DMS79 (cell line): ENCODE results near the gene RGS18.
"Not testable (repeated sequence)": the region's sequence is repeated elsewhere in the genome, so short reads cannot be mapped to it uniquely, and the experiment has no call there.

Source experiments
- DNase-seq: peaks from one replicate; lab custom pipeline; 2025; lab: John Stamatoyannopoulos, UW

The RGS18 gene, protein sequence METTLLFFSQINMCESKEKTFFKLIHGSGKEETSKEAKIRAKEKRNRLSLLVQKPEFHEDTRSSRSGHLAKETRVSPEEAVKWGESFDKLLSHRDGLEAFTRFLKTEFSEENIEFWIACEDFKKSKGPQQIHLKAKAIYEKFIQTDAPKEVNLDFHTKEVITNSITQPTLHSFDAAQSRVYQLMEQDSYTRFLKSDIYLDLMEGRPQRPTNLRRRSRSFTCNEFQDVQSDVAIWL

DNA sequence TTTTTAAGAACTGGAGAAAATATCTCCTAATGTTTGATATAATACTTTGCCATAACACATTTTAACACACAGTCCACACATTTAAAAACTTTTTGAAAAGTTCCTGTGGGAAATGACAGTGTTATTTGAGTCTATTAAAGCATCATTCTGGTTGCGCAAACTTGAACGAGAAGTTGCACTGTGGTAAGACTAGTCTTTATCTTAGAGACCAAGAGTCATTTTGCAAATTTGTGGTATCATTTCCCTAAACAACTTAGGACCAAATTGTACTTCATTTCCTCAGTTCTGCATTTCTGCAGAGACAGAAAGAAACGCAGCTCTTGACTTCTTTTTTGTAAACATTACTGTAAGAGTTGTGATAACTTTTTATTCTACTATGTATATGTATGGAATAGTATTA is at the start of gene RGS18:
TSS of gene RGS18 (plus strand) at position 282 of the 400 bp plus-strand sequence. CDS start 176 bp downstream, outside the sequence.
- no peak for DNase-seq

DNA sequence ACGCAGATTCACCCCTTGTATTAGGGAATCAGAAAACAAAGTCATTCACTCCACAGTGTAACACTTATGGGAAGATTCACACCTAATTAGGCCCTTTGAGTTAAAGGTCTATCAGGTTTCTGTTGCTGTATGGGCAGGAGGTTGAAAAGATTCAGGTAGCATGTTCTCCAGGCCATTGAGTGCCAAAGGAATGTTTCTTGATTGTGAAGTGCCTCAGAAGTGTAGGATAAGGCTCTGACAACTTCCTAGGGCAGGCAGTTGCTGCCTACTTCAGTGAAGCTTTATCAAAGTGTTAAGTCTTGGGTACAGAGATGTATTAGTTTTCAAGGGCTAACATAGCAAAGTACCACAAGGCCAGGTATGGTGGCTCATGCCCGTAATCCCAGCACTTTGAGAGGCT is 48.7 kb upstream of the RGS18 start:
- DNase-seq: no peak

DNA sequence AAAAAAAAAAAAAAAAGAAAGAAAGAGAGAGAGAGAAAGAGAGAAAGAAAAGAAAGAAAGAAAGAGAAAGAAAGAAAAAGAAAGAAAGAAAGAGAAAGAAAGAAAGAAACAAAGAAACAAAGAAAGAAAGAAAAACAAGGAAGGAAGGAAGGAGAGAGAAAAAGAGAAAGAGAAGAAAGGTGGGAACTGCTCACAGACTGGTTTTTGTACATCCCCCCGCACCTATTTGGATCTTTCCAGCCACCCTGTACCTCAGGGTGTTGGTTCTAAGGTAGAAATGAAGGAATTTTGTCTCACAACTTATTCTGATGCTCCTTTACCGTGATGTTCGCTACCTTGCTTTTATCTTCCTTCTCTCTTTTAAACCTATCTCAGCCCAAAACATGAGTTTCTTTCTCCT is 43.3 kb upstream of the RGS18 start:
- DNase-seq: no peak

DNA sequence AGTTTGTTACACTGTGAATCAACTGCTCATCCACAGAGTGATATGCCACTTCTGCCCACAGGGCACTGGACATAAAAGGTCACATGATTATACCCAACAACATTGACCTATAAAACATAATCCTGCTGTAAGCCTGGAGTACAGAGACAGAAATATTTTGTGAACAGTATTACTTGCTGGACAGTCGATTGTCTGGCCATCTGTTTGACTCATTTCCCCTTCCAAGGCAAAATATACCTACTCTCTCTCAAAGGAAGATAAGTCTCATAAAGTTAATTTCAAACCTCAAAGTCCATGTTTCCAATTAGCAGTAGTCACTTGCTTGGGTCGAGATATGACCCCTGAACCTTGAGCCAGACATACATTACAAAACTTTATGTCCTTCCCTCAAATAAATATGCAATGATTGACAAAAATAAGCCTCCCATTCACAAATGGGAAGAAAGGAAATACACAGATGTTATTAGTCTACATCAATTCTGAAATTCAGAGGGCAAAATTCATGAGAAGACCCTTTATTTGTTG is 39.3 kb upstream of the RGS18 start:
- no peak for DNase-seq

DNA sequence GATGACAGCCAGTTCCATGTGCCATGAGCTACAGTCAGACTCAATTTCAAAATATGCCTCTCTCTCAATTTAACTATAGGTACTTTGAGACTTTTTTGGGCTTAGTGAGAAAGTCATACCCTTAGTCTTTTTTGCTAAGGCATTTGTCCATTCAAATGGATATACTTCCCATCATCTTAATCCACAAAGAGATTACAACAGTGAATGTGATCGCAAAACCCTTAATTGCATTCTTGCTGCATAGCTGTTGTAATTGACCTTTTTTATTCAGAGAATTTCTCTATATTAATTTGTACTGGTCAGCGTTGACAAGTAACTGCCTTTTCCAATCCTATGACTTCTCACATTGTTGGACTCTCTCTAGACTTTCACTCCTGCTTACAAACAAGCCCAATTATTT is 38.6 kb upstream of the RGS18 start:
- no peak for DNase-seq

DNA sequence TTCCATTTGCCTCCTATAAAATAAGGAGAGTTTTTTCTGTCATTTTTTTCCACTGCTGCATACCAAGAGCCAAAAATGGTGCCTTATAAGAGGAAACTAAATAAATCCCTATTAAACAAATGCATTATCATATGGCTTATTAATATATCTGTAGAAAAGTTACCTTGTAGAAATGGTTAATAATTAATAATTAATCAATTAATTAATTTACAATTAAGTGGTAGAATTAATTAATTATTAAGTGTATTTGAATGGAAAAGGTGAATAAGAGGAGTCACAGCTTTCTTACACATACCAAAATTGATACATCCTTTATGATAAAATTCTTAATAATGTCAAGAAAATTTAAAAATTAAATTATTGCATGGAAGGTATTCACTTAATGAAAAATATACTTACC is 35.6 kb upstream of the RGS18 start:
- no peak for DNase-seq

DNA sequence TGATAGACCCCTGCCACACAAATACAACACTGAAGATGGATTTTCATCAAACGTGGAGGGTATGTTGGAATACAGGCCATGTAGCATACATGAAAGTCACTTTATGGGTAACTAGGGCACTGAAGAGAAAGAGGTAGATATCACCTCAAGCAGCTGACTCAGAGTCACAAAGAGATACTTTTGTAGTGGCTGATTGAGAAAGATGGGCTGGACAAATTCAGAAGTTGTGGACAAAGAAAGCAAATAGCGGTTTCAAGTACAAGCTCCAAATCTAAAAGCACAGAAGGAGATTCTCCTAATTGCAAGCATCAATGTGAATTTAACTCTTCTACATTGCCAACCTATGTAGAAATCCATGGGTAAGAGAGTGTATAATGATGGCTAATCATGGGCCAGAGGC is 35.0 kb upstream of the RGS18 start:
- DNase-seq: no peak

DNA sequence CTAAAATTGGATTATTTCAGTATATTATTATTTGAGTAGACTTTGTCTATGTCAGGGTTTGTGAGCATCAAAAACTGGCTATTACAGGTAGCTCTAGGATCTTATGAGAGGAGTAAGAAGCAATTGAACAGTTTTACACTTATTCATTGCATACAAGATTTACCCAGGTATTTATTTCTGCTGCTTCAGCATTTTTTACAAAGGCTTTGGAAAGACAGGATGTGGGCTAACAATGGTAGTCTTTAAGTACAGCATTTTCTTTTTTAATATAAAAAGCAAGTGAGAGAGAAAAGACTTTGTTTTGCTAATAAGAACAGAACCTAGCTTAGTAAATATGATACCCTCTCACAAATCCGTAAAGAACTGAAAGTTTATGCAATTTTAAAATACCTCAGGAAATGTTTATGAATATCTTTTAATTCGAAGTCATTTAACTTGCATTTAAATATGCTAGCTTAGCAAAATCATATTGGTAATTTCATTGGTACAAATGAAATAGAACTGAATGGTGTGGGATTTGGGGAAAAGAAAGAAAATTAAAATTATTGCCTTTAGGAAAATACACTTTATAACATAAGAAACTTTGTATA is 32.1 kb upstream of the RGS18 start:
- no peak for DNase-seq

DNA sequence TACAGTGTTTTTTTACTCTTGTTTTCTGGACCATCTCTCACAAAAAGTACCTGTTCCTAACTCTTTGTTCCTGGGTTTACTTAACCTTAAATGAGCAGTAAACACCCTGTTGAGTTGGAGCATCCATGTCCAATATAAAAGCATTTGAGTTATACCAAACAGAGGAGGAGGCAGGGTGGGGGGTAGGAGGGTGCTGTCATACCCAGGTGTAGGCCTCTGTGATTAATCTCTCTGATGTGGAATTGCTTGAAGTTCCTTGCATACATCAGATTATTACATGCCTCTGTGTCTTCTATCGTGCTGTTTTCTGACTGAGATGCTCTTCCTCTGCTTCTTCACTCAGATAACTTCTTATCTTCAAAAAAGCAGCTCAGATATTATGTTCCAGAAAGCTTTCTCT is 28.1 kb upstream of the RGS18 start:
- no peak for DNase-seq

DNA sequence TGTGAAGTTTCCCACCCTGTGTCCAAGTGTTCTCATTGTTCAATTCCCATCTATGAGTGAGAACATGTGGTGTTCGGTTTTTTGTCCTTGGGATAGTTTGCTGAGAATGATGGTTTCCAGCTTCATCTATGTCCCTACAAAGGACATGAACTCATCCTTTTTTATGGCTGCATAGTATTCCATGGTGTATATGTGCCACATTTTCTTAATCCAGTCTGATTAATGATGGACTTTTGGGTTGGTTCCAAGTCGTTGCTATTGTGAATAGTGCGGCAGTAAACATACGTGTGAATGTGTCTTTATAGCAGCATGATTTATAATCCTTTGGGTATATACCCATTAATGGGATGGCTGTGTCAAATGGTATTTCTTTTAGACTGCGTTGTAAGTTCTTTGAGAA is 27.4 kb upstream of the RGS18 start:
- DNase-seq: not testable (repeated sequence)

DNA sequence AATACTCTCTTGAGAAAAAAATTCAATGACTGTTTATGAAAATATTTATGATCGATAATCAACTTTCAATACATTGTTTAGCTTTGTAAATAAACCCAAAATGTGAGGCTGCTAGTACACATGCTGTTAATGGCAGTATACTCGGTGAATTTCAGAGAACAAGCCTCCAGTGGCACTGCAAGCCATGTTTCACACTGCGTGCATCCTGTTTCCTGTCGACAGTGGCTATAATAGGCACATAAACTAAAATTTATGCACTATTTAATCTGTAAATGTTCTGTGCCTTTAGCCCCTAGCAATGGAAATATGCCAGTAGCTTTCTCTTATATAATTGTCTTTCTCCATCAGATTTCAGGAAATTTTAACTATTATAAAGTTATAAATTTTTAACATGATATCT is 26.3 kb upstream of the RGS18 start:
- no peak for DNase-seq

DNA sequence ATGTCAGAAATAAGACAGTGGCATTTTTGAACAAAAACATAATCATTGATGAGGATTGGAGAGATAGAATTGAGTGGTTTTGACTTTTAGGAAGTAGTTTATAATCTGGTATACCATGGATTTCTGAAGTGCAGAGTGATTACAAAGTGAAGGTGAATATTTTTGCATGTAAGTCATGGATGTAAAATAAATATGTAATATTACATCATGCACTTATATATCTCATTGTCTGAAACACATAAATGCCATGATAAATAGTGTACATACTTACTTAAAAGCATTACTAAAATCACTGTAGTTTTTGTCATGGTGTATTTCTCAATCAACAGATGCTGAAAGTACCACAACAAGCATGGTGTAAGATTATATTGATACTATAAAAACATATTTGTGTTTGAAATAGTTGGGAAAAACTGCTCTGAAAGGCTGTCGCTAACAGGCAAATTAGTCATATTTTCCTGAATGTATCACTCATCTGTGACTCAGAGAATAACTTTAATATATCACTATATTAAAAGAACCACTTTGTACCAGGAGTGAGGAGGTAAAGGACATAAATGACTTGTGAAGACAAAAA is 24.8 kb upstream of the RGS18 start:
- DNase-seq: no peak

DNA sequence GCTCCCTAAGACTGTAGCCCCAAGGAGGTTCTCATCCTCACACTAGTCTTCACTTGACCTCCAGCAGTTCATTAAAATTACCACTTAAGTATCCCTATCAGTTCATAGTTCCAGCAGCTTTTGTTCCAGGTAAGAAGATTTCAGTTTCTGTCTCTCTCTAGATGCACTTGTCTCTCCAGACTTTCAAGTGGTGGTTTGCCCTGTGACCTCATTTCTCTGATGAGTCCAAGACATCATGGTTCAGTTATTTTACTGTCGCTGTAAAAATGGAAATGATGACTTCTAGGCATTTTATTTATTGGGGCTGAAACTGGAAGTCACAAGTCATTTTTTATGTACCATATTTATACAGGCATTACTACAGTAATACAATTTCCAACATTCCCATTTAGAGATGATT is 17.9 kb upstream of the RGS18 start:
- no peak for DNase-seq

DNA sequence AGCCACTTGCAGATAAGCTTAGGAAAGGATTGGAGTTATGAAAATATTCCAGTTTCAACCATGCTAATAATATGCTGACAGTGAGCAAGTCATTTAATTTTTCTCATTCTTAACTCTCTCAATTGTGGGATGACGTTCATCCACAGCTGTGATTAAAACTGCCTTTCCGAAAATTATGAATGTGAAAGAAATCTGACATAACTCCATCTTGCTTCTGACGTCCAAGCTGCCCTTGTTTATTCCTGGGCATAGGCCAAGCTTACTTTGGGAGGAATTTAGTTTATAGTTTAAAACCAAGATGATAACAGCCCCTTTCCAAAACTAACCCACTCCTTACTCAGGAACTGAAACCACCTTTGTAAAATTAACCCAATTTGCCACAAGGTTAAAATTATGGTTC is 11.0 kb upstream of the RGS18 start:
- no peak for DNase-seq

DNA sequence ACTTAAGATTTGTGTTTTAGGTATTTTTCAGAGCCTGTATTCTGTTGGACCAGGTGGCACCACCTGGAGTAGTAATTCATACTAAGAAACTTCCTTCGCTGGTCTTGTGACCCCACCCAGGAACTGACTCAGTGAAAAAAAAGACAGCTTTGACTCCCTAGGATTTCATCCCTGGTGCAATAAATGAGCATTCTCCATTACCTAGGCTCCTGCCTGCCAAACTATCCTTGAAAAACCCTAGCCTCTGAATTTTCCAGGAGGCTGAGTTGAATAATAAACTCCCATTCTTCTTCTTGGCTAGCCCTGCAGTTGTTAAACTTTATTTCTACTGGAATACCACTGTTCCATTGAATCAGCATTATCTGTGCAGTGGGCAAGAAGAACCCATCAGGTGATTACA is 10.6 kb upstream of the RGS18 start:
- DNase-seq: no peak

DNA sequence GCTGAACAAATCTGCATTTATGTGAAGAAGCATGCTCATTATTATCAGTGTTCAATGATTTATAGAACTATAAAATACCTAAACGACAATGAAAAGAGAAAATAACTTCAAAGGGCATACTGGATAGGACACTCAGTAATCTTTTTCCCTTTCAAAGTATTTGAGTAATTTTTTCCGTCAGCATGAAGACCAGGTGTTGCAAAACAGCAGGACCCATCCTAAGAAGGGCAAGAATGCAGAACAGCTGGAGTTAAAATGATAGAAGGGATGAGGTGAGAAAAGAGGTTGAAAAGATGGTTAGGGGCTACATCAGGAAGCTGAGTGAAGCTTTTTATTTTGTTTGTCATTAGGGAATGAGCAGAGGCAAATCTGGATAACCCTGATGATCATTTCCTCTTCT is 7.1 kb upstream of the RGS18 start:
- no peak for DNase-seq

DNA sequence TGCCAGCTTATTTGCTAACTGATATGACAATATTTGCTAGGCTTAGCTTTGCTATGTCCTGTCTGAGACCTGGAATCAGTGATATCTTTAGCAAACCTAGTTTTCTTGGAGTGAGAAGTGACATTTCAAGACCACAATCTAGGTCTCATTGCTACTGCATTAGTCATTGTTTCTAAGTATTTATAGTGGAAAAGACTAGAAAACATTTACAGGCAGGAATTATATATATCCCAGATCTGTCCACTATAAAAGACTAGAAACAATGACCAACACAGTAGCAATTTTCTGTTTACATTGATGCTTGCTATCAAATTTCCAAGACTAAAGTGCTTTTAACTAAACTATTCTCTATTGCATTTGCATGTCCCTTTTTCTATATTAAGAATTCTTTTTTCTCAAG is 5.0 kb upstream of the RGS18 start:
- DNase-seq: no peak

DNA sequence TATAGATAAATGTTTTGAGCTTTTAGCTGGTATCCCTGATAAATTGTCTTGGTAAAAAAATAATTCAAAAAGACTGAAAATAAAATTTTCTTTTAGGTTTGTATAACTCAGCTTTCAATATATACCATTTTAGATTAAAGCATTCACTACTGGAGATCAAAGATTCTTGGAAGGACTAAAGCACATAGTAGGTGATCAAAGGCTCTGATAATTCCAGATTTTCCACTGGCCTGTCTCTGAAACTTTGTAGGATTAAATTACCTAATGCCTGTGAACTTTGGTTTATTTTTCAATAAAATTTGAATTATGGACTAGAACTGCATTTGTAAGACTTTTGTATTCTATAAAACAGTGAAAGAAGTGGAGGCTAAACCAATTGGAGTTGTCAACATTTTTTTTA is 1.2 kb upstream of the RGS18 start:
- no peak for DNase-seq

DNA sequence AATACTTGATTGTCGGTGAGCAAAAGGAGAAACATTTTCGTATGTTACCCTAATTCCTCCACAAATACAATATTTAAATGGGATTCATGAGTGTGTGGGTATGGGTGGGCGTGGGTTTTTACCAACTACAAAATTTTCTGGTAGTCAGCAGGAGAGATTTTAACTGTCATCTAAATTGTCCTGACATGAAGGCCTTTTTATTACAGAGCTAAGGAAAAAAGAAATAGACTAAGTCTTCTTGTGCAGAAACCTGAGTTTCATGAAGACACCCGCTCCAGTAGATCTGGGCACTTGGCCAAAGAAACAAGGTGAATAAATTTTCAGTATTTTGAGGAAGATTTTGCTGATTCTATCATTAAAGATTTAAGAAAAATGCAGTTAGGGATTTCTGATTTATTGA is 752 bp downstream of the RGS18 start:
- no peak for DNase-seq

DNA sequence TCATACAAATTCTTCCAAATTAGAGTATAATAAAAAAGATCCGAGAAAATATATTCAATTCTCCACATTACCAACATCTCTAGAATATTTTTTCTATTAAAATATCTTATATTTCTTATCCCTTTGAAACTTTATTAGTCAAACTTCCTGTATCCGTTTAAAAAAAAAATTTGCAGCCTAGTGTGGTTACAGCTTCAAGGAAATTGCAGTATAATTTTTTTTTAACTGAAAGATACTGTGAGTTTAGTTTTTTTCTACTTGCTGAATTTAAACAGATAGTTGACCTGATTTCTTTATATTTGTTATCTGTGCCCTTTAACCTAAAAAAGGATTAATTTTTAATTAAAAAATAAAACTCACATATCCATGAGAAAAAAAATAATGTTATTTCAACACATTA is 1.5 kb downstream of the RGS18 start:
- no peak for DNase-seq

DNA sequence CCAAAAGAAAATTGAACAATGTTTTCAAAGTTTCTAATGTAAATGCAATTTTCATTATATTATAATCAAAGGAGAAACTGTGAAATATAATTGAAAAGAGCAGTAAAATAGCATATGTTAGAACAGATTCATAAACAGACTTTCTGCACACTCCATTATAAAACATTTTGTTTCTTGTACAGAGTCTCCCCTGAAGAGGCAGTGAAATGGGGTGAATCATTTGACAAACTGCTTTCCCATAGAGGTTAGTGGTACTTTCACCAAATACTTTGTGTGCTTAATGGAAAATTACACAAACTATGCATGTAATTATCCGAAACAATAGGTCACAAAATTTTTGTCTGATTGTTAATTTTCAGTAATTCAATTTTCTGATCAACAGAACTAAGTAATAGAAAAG is 1.9 kb downstream of the RGS18 start:
- no peak for DNase-seq

DNA sequence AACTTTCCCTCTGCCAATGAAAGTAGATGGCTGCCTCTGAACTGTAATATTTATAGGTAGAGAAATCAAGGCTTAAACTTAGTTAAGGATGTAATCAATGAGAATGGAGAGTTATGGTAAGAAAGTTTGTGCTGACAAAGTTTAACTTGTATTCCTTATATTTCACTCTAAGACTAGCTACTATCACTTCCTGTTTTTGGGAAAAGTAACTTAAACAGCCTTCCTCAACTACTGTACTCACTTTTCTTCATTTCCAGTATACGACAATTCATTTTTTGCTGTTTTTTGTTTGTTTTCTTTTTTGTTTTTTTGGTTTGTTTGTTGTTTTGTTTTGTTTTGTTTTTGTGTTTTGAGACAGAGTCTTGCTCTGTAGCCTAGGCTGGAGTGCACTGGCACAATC is 3.7 kb downstream of the RGS18 start:
- no peak for DNase-seq

DNA sequence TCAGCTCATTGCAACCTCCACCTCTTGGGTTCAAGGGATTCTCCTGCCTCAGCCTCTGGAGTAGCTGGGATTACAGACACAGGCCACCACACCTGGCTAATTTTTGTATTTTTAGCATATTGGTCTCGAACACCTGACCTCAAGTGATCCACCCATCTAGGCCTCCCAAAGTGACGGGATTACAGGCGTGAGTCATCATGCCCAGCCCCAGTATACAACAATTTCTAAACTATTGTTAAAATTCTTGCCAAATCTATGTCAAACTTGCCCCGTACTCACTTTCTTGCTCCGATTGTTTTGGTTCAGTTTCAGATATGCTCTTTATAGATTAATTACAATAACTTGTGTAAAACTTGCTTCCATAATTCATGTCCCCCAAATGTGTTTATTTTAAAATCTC is 4.1 kb downstream of the RGS18 start:
- DNase-seq: no peak

DNA sequence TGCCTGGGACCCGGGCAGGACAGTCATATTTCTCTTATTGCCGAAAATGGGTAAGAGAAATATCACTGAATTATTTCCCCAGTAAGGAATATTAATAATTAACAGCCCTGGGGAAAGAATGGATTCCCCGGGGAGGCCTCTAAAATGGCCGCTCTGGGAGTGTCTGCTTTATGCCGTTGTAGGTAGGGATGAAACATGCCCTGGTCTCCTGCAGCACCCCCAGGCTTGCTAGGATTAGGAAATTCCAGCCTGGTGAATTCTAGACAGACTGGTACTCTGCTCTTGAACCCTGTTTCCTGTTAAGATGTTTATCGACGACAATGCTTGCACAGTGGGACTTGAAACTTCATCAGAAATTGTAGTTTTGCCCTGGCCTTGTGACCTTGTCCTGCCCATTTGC is 6.7 kb downstream of the RGS18 start:
- DNase-seq: not testable (repeated sequence)
